Right lobe of liver (tissue), 4 donors: ENCODE results near the gene MBNL2.

Source experiments
- POLR2A ChIP-seq: fragments of 450-650 bp; IDR thresholded peaks from one replicate; pipeline ENCODE4 v1.6.1; 2017; ENCODE audit warnings: antibody characterized with exemption, mild to moderate bottlenecking
- TF ChIP-seq, protein P1 (sequence below), 4 donors: fragments of 200-600 bp in 3 of 4; fragments of 450-650 bp in 1 of 4; IDR thresholded peaks; one replicate each; pipeline versions ENCODE4 v1.5.1 to v1.8.0; 2016 to 2022; ENCODE audit warnings: antibody characterized with exemption in 4 of 4, mild to moderate bottlenecking in 2 of 4
- donor health status: DM: no; HTN: no; CAD: no.
- donor health status: DM: no; HTN: no; CAD: no.
- donor health status: DM: no; HTN: yes; CAD: no.

DNA sequence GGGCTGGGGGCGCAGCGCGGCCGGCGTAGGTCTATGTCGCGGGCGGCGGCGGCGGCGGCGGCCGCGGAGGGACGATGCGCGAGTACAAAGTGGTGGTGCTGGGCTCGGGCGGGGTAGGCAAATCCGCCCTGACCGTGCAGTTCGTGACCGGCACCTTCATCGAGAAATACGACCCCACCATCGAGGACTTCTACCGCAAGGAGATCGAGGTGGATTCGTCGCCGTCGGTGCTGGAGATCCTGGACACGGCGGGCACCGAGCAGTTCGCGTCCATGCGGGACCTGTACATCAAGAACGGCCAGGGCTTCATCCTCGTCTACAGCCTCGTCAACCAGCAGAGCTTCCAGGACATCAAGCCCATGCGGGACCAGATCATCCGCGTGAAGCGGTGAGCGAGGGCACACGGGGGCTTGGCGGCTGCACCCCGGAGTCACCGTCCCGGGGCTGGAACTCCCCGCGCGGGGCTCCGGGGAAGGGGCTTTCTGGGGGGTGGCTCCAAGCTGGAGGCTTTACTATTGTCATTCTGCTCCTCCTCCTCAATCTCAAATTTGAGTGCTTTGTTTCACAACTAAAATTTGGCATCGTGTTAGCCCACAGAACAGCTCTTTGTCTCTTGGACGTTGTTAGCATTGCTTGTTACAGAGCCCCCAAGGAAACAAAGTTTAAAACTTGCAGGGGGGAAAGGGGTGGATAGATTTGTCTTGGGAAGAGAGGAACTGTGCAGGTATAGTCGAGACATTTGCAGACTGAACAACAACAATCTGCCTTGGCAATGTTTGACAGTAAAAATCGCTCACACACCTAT is 212.5 kb downstream of the MBNL2 start:
- no peak for TF ChIP-seq POLR2A
- TF ChIP-seq, protein P1, sequence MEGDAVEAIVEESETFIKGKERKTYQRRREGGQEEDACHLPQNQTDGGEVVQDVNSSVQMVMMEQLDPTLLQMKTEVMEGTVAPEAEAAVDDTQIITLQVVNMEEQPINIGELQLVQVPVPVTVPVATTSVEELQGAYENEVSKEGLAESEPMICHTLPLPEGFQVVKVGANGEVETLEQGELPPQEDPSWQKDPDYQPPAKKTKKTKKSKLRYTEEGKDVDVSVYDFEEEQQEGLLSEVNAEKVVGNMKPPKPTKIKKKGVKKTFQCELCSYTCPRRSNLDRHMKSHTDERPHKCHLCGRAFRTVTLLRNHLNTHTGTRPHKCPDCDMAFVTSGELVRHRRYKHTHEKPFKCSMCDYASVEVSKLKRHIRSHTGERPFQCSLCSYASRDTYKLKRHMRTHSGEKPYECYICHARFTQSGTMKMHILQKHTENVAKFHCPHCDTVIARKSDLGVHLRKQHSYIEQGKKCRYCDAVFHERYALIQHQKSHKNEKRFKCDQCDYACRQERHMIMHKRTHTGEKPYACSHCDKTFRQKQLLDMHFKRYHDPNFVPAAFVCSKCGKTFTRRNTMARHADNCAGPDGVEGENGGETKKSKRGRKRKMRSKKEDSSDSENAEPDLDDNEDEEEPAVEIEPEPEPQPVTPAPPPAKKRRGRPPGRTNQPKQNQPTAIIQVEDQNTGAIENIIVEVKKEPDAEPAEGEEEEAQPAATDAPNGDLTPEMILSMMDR (IDR thresholded peaks at IDR 0.05) = no peak
